GM13976 (cell line): ENCODE results near the gene ZNF32.
"Not testable (repeated sequence)": the region's sequence is repeated elsewhere in the genome, so short reads cannot be mapped to it uniquely, and the experiment has no call there.

Experiments used
- DNase-seq: peaks from one replicate; pipeline ENCODE4 v3.0.0; 2012; ENCODE audit warnings: low spot score
- CTCF ChIP-seq: IDR thresholded peaks from 2 replicates; pipeline ENCODE4 v1.5.1; 2012; ENCODE audit warnings: borderline replicate concordance, mild to moderate bottlenecking; ENCODE audit not compliant: insufficient read depth; ENCODE audit errors: extremely low read depth, missing control alignments, control extremely low read depth
- in situ Hi-C: fragments of 300-500 bp; cut with MboI; formaldehyde crosslinking; loops from one replicate; pipeline ENCODE4 v1.12.0; 2022; ENCODE audit warnings: low sequenced_read_pairs, mixed read lengths, inconsistent platforms; ENCODE audit not compliant: unreplicated experiment

ZNF32 gene

GRCh38 chr10:43649185-43649523 lies 473 bp upstream of the ZNF32 start:
- in situ Hi-C loops = no loop called here
- DNase-seq = no peak
- no peak for TF ChIP-seq CTCF

- in situ Hi-C loops = no loop called here
- no peak for TF ChIP-seq CTCF
- no peak for DNase-seq
Observed at GRCh38 chr10:43648095-43648397, 635 bp downstream of the ZNF32 start.

- no peak for TF ChIP-seq CTCF
- no peak for DNase-seq
- in situ Hi-C loops = no loop called here
Observed at GRCh38 chr10:43647576-43647975, 1.1 kb downstream of the ZNF32 start.

- no peak for TF ChIP-seq CTCF
Observed at GRCh38 chr10:43645866-43646265, 2.8 kb downstream of the ZNF32 start.

GRCh38 chr10:43644252-43644651 lies 4.4 kb downstream of the ZNF32 start:
- in situ Hi-C loops = no loop called here
- TF ChIP-seq CTCF = no peak
- no peak for DNase-seq

More at GRCh38 chr10:43645866-43646265, 2.8 kb downstream of the ZNF32 start:
- in situ Hi-C loops = no loop called here
- no peak for DNase-seq

- no peak for TF ChIP-seq CTCF
- in situ Hi-C loops = no loop called here
- no peak for DNase-seq
Observed at GRCh38 chr10:43640603-43641002, 8.1 kb downstream of the ZNF32 start.

GRCh38 chr10:43635816-43636215 lies 12.9 kb downstream of the ZNF32 start:
- DNase-seq, in situ Hi-C loops: not testable (repeated sequence)
